H9 (cell line): ENCODE measurements around the gene TJAP1. TPM values are rescaled to one million over a fixed set of nuclear protein-coding genes. Genes with fewer than 3 reads are reported as not detected.

Experiments used
- DNase-seq: peaks from one replicate; pipeline ENCODE4 v3.0.0-alpha.2; 2017
- H2AFZ ChIP-seq: one replicate; pipeline ENCODE4 v1.6.1; 2013; ENCODE audit warnings: mild to moderate bottlenecking, low read length, control low read depth, moderate library complexity
- H2AK5ac ChIP-seq: 2 replicates; pipeline ENCODE4 v1.6.1; 2013; ENCODE audit warnings: low read length, control low read depth, mixed read lengths; ENCODE audit not compliant: insufficient read length
- H2BK120ac ChIP-seq: one replicate; pipeline ENCODE4 v1.6.1; 2013; ENCODE audit warnings: low read depth, mild to moderate bottlenecking, low read length, control low read depth, inconsistent platforms; ENCODE audit not compliant: poor library complexity, severe bottlenecking
- H2BK12ac ChIP-seq: 2 replicates; pipeline ENCODE4 v1.6.1; 2013; ENCODE audit warnings: low read length, control low read depth, mixed read lengths, low read depth; ENCODE audit not compliant: insufficient read length
- H2BK15ac ChIP-seq: 2 replicates; pipeline ENCODE4 v1.6.1; 2013; ENCODE audit warnings: low read depth, low read length, control low read depth
- H2BK20ac ChIP-seq: one replicate; pipeline ENCODE4 v1.6.1; 2013; ENCODE audit warnings: low read depth, mild to moderate bottlenecking, low read length, control low read depth, inconsistent platforms; ENCODE audit not compliant: poor library complexity, severe bottlenecking
- H2BK5ac ChIP-seq: 2 replicates; pipeline ENCODE4 v1.6.1; 2013; ENCODE audit warnings: low read length, control low read depth, mixed read lengths; ENCODE audit not compliant: insufficient read length
- H3K14ac ChIP-seq: 2 replicates; pipeline ENCODE4 v1.6.1; 2013; ENCODE audit warnings: low read length, control low read depth; ENCODE audit not compliant: insufficient read depth
- H3K18ac ChIP-seq: 2 replicates; pipeline ENCODE4 v1.6.1; 2013; ENCODE audit warnings: low read depth, mild to moderate bottlenecking, mixed read lengths, low read length, control low read depth; ENCODE audit not compliant: insufficient read length
- H3K23ac ChIP-seq: 2 replicates; pipeline ENCODE4 v1.6.1; 2013; ENCODE audit warnings: low read length, control low read depth, mixed read lengths, low read depth; ENCODE audit not compliant: insufficient read length
- H3K23me2 ChIP-seq: 2 replicates; pipeline ENCODE4 v1.6.1; 2013; ENCODE audit warnings: low read depth, mild to moderate bottlenecking, mixed read lengths, low read length, control low read depth; ENCODE audit not compliant: insufficient read length, poor library complexity, severe bottlenecking
- H3K27ac ChIP-seq: 2 replicates; pipeline ENCODE4 v1.5.1; 2013; ENCODE audit warnings: low read length, control low read depth, mixed read lengths, low read depth; ENCODE audit not compliant: insufficient read length
- H3K27me3 ChIP-seq: 2 replicates; pipeline ENCODE4 v1.6.1; 2013; ENCODE audit warnings: low read length, control low read depth, inconsistent platforms; ENCODE audit not compliant: insufficient read depth
- H3K4ac ChIP-seq: 2 replicates; pipeline ENCODE4 v1.6.1; 2013; ENCODE audit warnings: low read depth, mild to moderate bottlenecking, control low read depth, inconsistent platforms, low read length, moderate library complexity
- H3K4me1 ChIP-seq: 2 replicates; pipeline ENCODE4 v1.6.1; 2013; ENCODE audit warnings: low read length, control low read depth, inconsistent platforms; ENCODE audit not compliant: insufficient read depth
- H3K4me2 ChIP-seq: 2 replicates; pipeline ENCODE4 v1.6.1; 2013; ENCODE audit warnings: low read length, control low read depth, mixed read lengths; ENCODE audit not compliant: insufficient read length, insufficient read depth
- H3K56ac ChIP-seq: 2 replicates; pipeline ENCODE4 v1.6.1; 2013; ENCODE audit warnings: low read depth, mild to moderate bottlenecking, mixed read lengths, low read length, control low read depth; ENCODE audit not compliant: insufficient read length
- H3K79me1 ChIP-seq: 2 replicates; pipeline ENCODE4 v1.6.1; 2013; ENCODE audit warnings: low read depth, mild to moderate bottlenecking, moderate library complexity, low read length, control low read depth, inconsistent platforms; ENCODE audit not compliant: insufficient read depth, poor library complexity, severe bottlenecking
- H3K79me2 ChIP-seq: 2 replicates; pipeline ENCODE4 v1.6.1; 2013; ENCODE audit warnings: low read length, control low read depth, inconsistent platforms; ENCODE audit not compliant: insufficient read depth
- H3K9ac ChIP-seq: 2 replicates; pipeline ENCODE4 v1.6.1; 2013; ENCODE audit warnings: low read length, control low read depth, mixed read lengths; ENCODE audit not compliant: insufficient read length; ENCODE audit errors: extremely low read depth
- H3K9me3 ChIP-seq: one replicate; pipeline ENCODE4 v1.6.1; 2013; ENCODE audit warnings: low read depth, low read length, inconsistent platforms; ENCODE audit not compliant: control insufficient read depth
- H3T11ph ChIP-seq: one replicate; pipeline ENCODE4 v1.6.1; 2013; ENCODE audit warnings: mild to moderate bottlenecking, low read length, control low read depth, inconsistent platforms
- H4K20me1 ChIP-seq: one replicate; pipeline ENCODE4 v1.6.1; 2013; ENCODE audit not compliant: control insufficient read depth, insufficient read length, insufficient read depth
- H4K5ac ChIP-seq: 2 replicates; pipeline ENCODE4 v1.6.1; 2013; ENCODE audit warnings: low read depth, mild to moderate bottlenecking, mixed read lengths, low read length, control low read depth; ENCODE audit not compliant: insufficient read length
- H4K8ac ChIP-seq: replicated peaks from 2 replicates; pipeline ENCODE4 v1.6.1; 2013; ENCODE audit warnings: low read length, control low read depth, mixed read lengths, low read depth; ENCODE audit not compliant: insufficient read length
- H4K91ac ChIP-seq: 2 replicates; pipeline ENCODE4 v1.6.1; 2013; ENCODE audit warnings: low read depth, mild to moderate bottlenecking, moderate library complexity, mixed read lengths, low read length, control low read depth; ENCODE audit not compliant: insufficient read length
- H3K27ac Mint-ChIP-seq, 3 experiments: 2 replicates in 2 of 3; 3 replicates in 1 of 3; pipeline ENCODE4 v1.8.0; 2020 to 2021; ENCODE audit warnings: mixed read lengths in 3 of 3, mild to moderate bottlenecking in 1 of 3, moderate library complexity in 1 of 3
- H3K27me3 Mint-ChIP-seq: 2 replicates; pipeline ENCODE4 v1.8.0; 2021; ENCODE audit warnings: low read depth, mild to moderate bottlenecking, moderate library complexity, mixed read lengths
- H3K36me3 Mint-ChIP-seq, 3 experiments: 2 replicates in 2 of 3; 3 replicates in 1 of 3; pipeline ENCODE4 v1.8.0; 2020 to 2021; ENCODE audit warnings: low read depth in 3 of 3, mixed read lengths in 3 of 3; ENCODE audit not compliant: insufficient read depth in 1 of 3
- H3K4me1 Mint-ChIP-seq, 2 experiments: 2 replicates each; pipeline ENCODE4 v1.8.0; 2020; ENCODE audit warnings: mixed read lengths in 2 of 2
- H3K4me3 Mint-ChIP-seq, 2 experiments: 2 replicates in 1 of 2; 3 replicates in 1 of 2; pipeline ENCODE4 v1.8.0; 2020 to 2021; ENCODE audit warnings: mild to moderate bottlenecking in 2 of 2, mixed read lengths in 2 of 2, moderate library complexity in 1 of 2
- H3K9me3 Mint-ChIP-seq, 2 experiments: 2 replicates in 1 of 2; 3 replicates in 1 of 2; pipeline ENCODE4 v1.8.0; 2020; ENCODE audit warnings: mild to moderate bottlenecking in 2 of 2, mixed read lengths in 2 of 2, moderate library complexity in 1 of 2
- CTCF ChIP-seq: fragments of 200-600 bp; sonication (generic); conservative IDR thresholded peaks from 3 replicates; pipeline ENCODE4 v1.8.0; 2021; ENCODE audit warnings: antibody characterized with exemption, mild to moderate bottlenecking
- WGBS: extraction: QIAGEN DNeasy Blood & Tissue Kit; methylation state at CpG from one replicate; pipeline ENCODE4 v1.1.7; 2013; ENCODE audit warnings: missing lambda C conversion rate, low lambda C conversion rate, mixed read lengths; ENCODE audit not compliant: insufficient read length; ENCODE audit errors: extremely low coverage; 5-methylcytosine and 5-hydroxymethylcytosine counted together
- total RNA-seq: library from RNA; stranded (reverse); gene quantifications from 2 replicates; pipeline ENCODE4 v1.2.1, GENCODE V29; 2021

The TJAP1 gene
- total RNA-seq, 1 experiment from 2014 or later = 45.1 TPM

- Histone ChIP-seq H4K91ac (no peak overlapping the region), H3K14ac (no peak overlapping the region), H3K4me1 (no peaks in the 10 kb centered on the region), H2BK15ac (no peak overlapping the region), H3K27me3 (peaks cover 12% of the 10 kb centered on the region; the same call in 1 of the 2 replicates), H3K9ac (no peak overlapping the region), H3K56ac (no peak overlapping the region), H4K8ac (no peak overlapping the region), H3T11ph (no peak overlapping the region), H3K4me2 (no peak overlapping the region), H3K79me1 (no peaks in the 10 kb centered on the region), H2BK5ac (no peak overlapping the region), H3K23ac (no peak overlapping the region), H2BK20ac (no peak overlapping the region), H4K5ac (no peak overlapping the region), H3K27ac (no peak overlapping the region), H2AFZ (no peak overlapping the region), H4K20me1 (peaks cover 4% of the 10 kb centered on the region), H3K23me2 (peaks cover 14% of the 10 kb centered on the region), H3K79me2 (no peaks in the 10 kb centered on the region), H3K4ac (no peak overlapping the region), H3K9me3 (no peaks in the 10 kb centered on the region), H2BK12ac (no peak overlapping the region), H3K18ac (no peak overlapping the region), H2AK5ac (no peak overlapping the region), H2BK120ac (no peak overlapping the region)
- DNase-seq = no peak
- H3K27ac Mint-ChIP-seq = no peak overlapping the region; a peak in 1 of 7 replicates
- H3K4me3 Mint-ChIP-seq = no peak overlapping the region
- peaks cover 0 to 40% (median 37%) of the 10 kb centered on the region in 3 experiments; a peak in 5 of 7 replicates for H3K36me3 Mint-ChIP-seq
- H3K4me1 Mint-ChIP-seq = peaks cover 9 to 11% of the 10 kb centered on the region in 2 experiments
- peaks cover 30% of the 10 kb centered on the region for H3K27me3 Mint-ChIP-seq
- no peaks in the 10 kb centered on the region; a peak in 2 of 5 replicates for H3K9me3 Mint-ChIP-seq
- TF ChIP-seq CTCF = no peak
- no CpG with 5 or more reads among the region's 8 CpGs for WGBS
Observed at GRCh38 chr6:43451939-43452338, 25.4 kb upstream of the TJAP1 start.
